Measurements from ENCODE around the gene UBE2J1.
A peak's percentile ranks its signal among the peaks of the same experiment; 100 is the strongest.
"Not testable (repeated sequence)": the region's sequence is repeated elsewhere in the genome, so short reads cannot be mapped to it uniquely, and the experiment has no call there.

Gene UBE2J1

DNA sequence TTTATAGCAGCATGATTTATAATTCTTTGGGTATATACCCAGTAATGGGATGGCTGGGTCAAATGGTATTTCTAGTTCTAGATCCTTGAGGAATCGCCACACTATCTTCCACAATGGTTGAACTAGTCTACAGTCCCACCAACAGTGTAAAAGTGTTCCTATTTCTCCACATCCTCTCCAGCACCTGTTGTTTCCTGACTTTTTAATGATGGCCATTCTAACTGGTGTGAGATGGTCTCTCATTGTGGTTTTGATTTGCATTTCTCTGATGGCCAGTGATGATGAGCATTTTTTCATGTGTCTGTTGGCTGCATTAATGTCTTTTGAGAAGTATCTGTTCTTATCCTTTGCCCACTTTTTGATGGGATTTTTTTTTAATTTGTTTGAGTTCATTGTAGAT is 57.4 kb downstream of the UBE2J1 start:
- H3K4me1 ChIP-seq (ENCODE audit: control insufficient read depth, insufficient read depth, low read length); H3K9me3 ChIP-seq (ENCODE audit: control insufficient read depth, insufficient read depth, low read length); H3K36me3 ChIP-seq (ENCODE audit: control insufficient read depth, insufficient read depth, low read length); H3K27me3 ChIP-seq (ENCODE audit: control insufficient read depth, insufficient read depth, low read length); H3K4me3 ChIP-seq (ENCODE audit: low read length); H3K27ac ChIP-seq (ENCODE audit: low read length); DNase-seq (ENCODE audit: low read depth, low spot score): not testable (repeated sequence)
- WGBS (ENCODE audit: insufficient coverage, insufficient read length): no CpG with 5 or more reads among the region's 1 CpG

- no CpG with 5 or more reads among the region's 11 CpGs for WGBS (ENCODE audit: insufficient coverage, insufficient read length)
- H3K9me3 ChIP-seq (ENCODE audit: control insufficient read depth, insufficient read depth, low read length): no peaks in the 10 kb centered on the region
- no peak overlapping the region for H3K4me3 ChIP-seq (ENCODE audit: low read length)
- H3K36me3 ChIP-seq (ENCODE audit: control insufficient read depth, insufficient read depth, low read length): peaks cover 3% of the 10 kb centered on the region; the same call in 1 of the 2 replicates
- no peak for DNase-seq (ENCODE audit: low read depth, low spot score)
- no peak overlapping the region for H3K27ac ChIP-seq (ENCODE audit: low read length)
- H3K4me1 ChIP-seq (ENCODE audit: control insufficient read depth, insufficient read depth, low read length): no peaks in the 10 kb centered on the region
- no peaks in the 10 kb centered on the region for H3K27me3 ChIP-seq (ENCODE audit: control insufficient read depth, insufficient read depth, low read length)
These were observed 61.2 kb downstream of the UBE2J1 start for GRCh38 chr6:89291256-89291819.

GRCh38 chr6:89290401-89291155 is 61.9 kb downstream of the UBE2J1 start:
- Histone ChIP-seq H3K27ac (ENCODE audit: low read length) (no peak overlapping the region), H3K4me1 (ENCODE audit: control insufficient read depth, insufficient read depth, low read length) (no peaks in the 10 kb centered on the region), H3K4me3 (ENCODE audit: low read length) (no peak overlapping the region), H3K36me3 (ENCODE audit: control insufficient read depth, insufficient read depth, low read length) (peaks cover 3% of the 10 kb centered on the region; the same call in 1 of the 2 replicates), H3K27me3 (ENCODE audit: control insufficient read depth, insufficient read depth, low read length) (no peaks in the 10 kb centered on the region), H3K9me3 (ENCODE audit: control insufficient read depth, insufficient read depth, low read length) (no peaks in the 10 kb centered on the region)
- no CpG with 5 or more reads among the region's 13 CpGs for WGBS (ENCODE audit: insufficient coverage, insufficient read length)
- no peak for DNase-seq (ENCODE audit: low read depth, low spot score)

DNA sequence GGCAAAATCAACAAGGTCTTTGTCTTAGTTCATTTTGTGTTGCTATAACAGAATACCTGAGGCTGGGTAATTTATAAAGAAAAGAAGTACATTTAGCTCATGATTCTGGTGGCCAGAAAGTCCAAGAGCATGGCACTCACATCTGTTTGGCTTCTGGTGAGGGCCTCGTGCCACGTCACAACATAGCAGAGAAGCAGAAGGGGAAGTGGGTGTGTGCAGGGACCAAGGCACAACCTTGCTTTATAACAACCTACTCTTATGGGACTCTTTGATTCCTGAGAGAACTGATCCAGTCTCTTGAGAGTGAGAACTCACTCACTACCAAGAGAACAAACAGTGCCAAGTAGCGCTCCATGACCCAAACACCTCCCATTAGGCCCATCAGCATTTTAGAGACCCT is 62.8 kb downstream of the UBE2J1 start:
- no peaks in the 10 kb centered on the region for H3K4me1 ChIP-seq (ENCODE audit: control insufficient read depth, insufficient read depth, low read length)

DNA sequence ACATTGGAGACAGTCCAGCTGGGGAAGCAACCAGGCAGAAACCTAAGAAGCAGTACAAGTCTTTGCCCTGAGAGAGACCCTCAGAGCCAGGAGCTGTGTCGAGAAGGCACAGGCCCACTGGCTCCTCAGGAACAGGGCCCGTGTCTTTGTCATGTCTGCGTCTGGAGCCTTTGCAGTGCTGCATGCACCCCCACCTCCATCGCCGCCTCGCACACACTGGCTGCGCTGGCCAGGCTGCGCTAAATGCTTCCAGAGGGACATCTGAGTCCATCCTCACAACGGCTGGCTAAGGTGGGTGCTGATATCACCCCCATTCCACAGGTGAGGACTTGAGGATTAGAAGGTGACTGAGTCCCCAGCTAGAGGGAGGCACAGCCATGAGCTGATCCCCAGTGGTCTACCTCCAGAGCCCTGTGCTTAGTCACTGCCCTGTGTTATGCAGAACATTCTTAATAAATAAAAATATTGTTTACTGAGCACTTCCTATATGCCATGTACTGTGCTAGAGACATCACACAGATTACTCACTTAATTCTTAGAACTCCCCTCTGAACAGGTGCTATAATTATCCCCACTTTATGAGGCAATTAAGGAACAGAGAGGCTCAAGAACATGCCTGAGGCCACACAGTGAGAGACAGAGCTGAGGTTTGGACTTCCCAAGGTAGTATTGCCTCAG is 65.0 kb downstream of the UBE2J1 start:
- no CpG with 5 or more reads among the region's 9 CpGs for WGBS (ENCODE audit: insufficient coverage, insufficient read length)
- no peak overlapping the region for H3K4me3 ChIP-seq (ENCODE audit: low read length)
- no peaks in the 10 kb centered on the region for H3K27me3 ChIP-seq (ENCODE audit: control insufficient read depth, insufficient read depth, low read length)
- peaks cover 3% of the 10 kb centered on the region; the same call in 1 of the 2 replicates for H3K36me3 ChIP-seq (ENCODE audit: control insufficient read depth, insufficient read depth, low read length)
- H3K27ac ChIP-seq (ENCODE audit: low read length): no peak overlapping the region
- H3K9me3 ChIP-seq (ENCODE audit: control insufficient read depth, insufficient read depth, low read length): no peaks in the 10 kb centered on the region
- no peaks in the 10 kb centered on the region for H3K4me1 ChIP-seq (ENCODE audit: control insufficient read depth, insufficient read depth, low read length)
- DNase-seq (ENCODE audit: low read depth, low spot score): no peak

More for the DNA sequence above, 62.8 kb downstream of the UBE2J1 start:
- no peak for DNase-seq (ENCODE audit: low read depth, low spot score)
- Histone ChIP-seq H3K4me3 (ENCODE audit: low read length) (no peak overlapping the region), H3K36me3 (ENCODE audit: control insufficient read depth, insufficient read depth, low read length) (peaks cover 3% of the 10 kb centered on the region; the same call in 1 of the 2 replicates), H3K27me3 (ENCODE audit: control insufficient read depth, insufficient read depth, low read length) (no peaks in the 10 kb centered on the region), H3K9me3 (ENCODE audit: control insufficient read depth, insufficient read depth, low read length) (no peaks in the 10 kb centered on the region), H3K27ac (ENCODE audit: low read length) (no peak overlapping the region)
- no CpG with 5 or more reads among the region's 3 CpGs for WGBS (ENCODE audit: insufficient coverage, insufficient read length)

DNA sequence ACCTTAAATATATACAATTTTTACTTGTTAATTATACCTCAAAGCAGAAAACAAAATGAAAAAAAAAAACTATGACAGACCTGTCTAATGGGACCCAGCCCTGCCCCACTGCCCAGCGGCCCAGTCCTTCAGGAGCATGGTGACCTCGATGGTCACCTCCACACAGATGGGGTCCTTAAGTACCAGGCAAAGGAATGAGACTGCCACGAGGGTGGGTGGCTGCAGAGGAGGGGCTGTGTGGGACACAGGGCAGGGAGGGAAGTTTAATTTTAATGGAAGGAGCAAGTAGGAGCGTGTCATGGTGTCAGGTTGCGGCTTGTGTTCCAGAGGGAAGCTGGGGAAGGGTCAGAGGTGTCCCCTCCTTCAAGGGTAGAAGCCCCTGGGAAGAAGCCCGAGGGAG is 66.0 kb downstream of the UBE2J1 start:
- no peaks in the 10 kb centered on the region for H3K27me3 ChIP-seq (ENCODE audit: control insufficient read depth, insufficient read depth, low read length)
- no CpG with 5 or more reads among the region's 6 CpGs for WGBS (ENCODE audit: insufficient coverage, insufficient read length)

DNA sequence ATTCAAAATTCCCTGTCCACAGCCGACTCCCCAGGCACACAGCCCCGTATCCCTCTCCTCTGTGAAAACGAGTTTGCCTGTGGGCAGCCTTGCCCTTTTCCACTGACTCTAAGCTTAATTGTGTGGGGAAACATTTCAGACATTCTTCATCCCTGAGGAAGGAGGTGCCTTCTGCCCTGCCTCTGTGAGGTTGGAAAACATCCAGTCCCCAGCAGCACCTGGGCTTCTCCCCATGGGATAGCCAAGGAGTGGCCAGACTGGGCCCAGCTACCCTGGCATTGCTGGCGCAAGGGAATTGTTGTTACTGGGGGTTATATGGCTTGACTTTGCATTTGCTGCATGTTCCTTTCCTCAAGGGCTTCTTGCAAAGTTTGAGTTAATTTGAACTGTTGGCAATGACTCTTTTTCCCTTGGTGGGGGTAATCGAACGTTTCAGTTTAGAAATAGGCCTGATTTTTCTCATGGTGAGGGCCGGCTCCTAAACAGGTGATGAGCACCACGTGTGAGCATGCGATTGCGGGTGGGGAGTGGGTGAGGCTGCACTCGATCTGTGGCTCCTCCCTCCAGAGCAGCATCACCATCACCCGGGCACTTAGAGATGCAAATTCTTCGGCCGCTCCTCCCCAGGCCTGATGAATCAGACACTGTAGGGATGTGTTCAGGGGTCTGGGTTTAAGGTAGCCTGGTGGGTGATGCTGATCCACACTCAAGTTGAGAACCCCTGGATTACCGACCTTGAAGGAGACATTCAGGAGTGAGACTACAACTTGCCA is 67.4 kb downstream of the UBE2J1 start:
- no peaks in the 10 kb centered on the region for H3K9me3 ChIP-seq (ENCODE audit: control insufficient read depth, insufficient read depth, low read length)
- H3K36me3 ChIP-seq (ENCODE audit: control insufficient read depth, insufficient read depth, low read length): peaks cover 3% of the 10 kb centered on the region; the same call in 1 of the 2 replicates
- WGBS (ENCODE audit: insufficient coverage, insufficient read length): no CpG with 5 or more reads among the region's 15 CpGs
- H3K4me3 ChIP-seq (ENCODE audit: low read length): no peak overlapping the region
- H3K4me1 ChIP-seq (ENCODE audit: control insufficient read depth, insufficient read depth, low read length): no peaks in the 10 kb centered on the region
- DNase-seq (ENCODE audit: low read depth, low spot score): no peak
- no peak overlapping the region for H3K27ac ChIP-seq (ENCODE audit: low read length)
- no peaks in the 10 kb centered on the region for H3K27me3 ChIP-seq (ENCODE audit: control insufficient read depth, insufficient read depth, low read length)

More for the DNA sequence above, 66.0 kb downstream of the UBE2J1 start:
- no peaks in the 10 kb centered on the region for H3K4me1 ChIP-seq (ENCODE audit: control insufficient read depth, insufficient read depth, low read length)
- no peak overlapping the region for H3K27ac ChIP-seq (ENCODE audit: low read length)
- peaks cover 3% of the 10 kb centered on the region; the same call in 1 of the 2 replicates for H3K36me3 ChIP-seq (ENCODE audit: control insufficient read depth, insufficient read depth, low read length)
- no peak overlapping the region for H3K4me3 ChIP-seq (ENCODE audit: low read length)
- DNase-seq (ENCODE audit: low read depth, low spot score): no peak
- no peaks in the 10 kb centered on the region for H3K9me3 ChIP-seq (ENCODE audit: control insufficient read depth, insufficient read depth, low read length)

GRCh38 chr6:89284081-89284480 is 68.4 kb downstream of the UBE2J1 start:
- DNase-seq (ENCODE audit: low read depth, low spot score): no peak
- Histone ChIP-seq H3K36me3 (ENCODE audit: control insufficient read depth, insufficient read depth, low read length) (peaks cover 3% of the 10 kb centered on the region; the same call in 1 of the 2 replicates), H3K27me3 (ENCODE audit: control insufficient read depth, insufficient read depth, low read length) (no peaks in the 10 kb centered on the region), H3K4me1 (ENCODE audit: control insufficient read depth, insufficient read depth, low read length) (no peaks in the 10 kb centered on the region), H3K4me3 (ENCODE audit: low read length) (no peak overlapping the region), H3K27ac (ENCODE audit: low read length) (no peak overlapping the region), H3K9me3 (ENCODE audit: control insufficient read depth, insufficient read depth, low read length) (no peaks in the 10 kb centered on the region)
- no CpG with 5 or more reads among the region's 3 CpGs for WGBS (ENCODE audit: insufficient coverage, insufficient read length)

GRCh38 chr6:89282749-89283148 is 69.8 kb downstream of the UBE2J1 start:
- Histone ChIP-seq H3K27ac (ENCODE audit: low read length) (no peak overlapping the region), H3K27me3 (ENCODE audit: control insufficient read depth, insufficient read depth, low read length) (no peaks in the 10 kb centered on the region), H3K4me3 (ENCODE audit: low read length) (no peak overlapping the region), H3K36me3 (ENCODE audit: control insufficient read depth, insufficient read depth, low read length) (peaks cover 3% of the 10 kb centered on the region; the same call in 1 of the 2 replicates), H3K9me3 (ENCODE audit: control insufficient read depth, insufficient read depth, low read length) (no peaks in the 10 kb centered on the region), H3K4me1 (ENCODE audit: control insufficient read depth, insufficient read depth, low read length) (no peaks in the 10 kb centered on the region)
- WGBS (ENCODE audit: insufficient coverage, insufficient read length): no CpG with 5 or more reads among the region's 9 CpGs
- no peak for DNase-seq (ENCODE audit: low read depth, low spot score)

DNA sequence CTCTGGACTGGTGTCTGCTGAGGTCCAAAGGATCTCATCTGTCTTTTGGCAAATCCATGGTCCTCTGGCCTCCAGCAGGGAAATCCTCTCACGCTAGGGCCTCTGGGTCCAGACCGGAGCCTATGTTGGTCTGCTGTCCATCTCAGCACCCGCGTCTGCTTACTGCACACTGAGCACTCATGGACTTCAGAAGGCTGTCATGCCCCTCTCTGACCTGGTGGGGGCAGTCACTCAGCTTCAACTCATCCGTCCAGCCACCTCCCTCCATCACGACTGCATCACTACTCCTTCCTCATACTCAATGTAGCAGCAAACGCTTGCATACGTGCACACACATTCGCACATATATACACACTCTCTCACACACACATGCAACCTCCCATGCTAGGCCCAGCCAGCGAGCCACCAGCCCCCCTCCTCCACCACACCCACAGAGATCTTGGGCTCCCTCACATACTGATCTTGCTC is 70.7 kb downstream of the UBE2J1 start:
- no peaks in the 10 kb centered on the region for H3K27me3 ChIP-seq (ENCODE audit: control insufficient read depth, insufficient read depth, low read length)
- H3K27ac ChIP-seq (ENCODE audit: low read length): no peak overlapping the region
- H3K4me1 ChIP-seq (ENCODE audit: control insufficient read depth, insufficient read depth, low read length): no peaks in the 10 kb centered on the region
- DNase-seq (ENCODE audit: low read depth, low spot score): peak; percentile 57
- H3K36me3 ChIP-seq (ENCODE audit: control insufficient read depth, insufficient read depth, low read length): no peaks in the 10 kb centered on the region
- H3K4me3 ChIP-seq (ENCODE audit: low read length): no peak overlapping the region
- no CpG with 5 or more reads among the region's 10 CpGs for WGBS (ENCODE audit: insufficient coverage, insufficient read length)
- no peaks in the 10 kb centered on the region for H3K9me3 ChIP-seq (ENCODE audit: control insufficient read depth, insufficient read depth, low read length)
